T47D (cell line): ENCODE results near the gene RIPOR3.

Experiments
- DNase-seq, 2 experiments: peaks; one replicate each; pipeline versions ENCODE4 v3.0.0 to v3.0.0-alpha.2; 2011 to 2012; ENCODE audit warnings: low read depth in 1 of 2, low spot score in 1 of 2
- JUND ChIP-seq: IDR thresholded peaks from 2 replicates; pipeline ENCODE4 v1.6.1; 2012; ENCODE audit warnings: low read depth
- in situ Hi-C: cut with HindIII; loops from 2 replicates; pipeline ENCODE4 v1.10.0; 2016; ENCODE audit warnings: low sequenced_read_pairs, low pct_unique_long_range_greater_than_20kb

RIPOR3 gene

DNA sequence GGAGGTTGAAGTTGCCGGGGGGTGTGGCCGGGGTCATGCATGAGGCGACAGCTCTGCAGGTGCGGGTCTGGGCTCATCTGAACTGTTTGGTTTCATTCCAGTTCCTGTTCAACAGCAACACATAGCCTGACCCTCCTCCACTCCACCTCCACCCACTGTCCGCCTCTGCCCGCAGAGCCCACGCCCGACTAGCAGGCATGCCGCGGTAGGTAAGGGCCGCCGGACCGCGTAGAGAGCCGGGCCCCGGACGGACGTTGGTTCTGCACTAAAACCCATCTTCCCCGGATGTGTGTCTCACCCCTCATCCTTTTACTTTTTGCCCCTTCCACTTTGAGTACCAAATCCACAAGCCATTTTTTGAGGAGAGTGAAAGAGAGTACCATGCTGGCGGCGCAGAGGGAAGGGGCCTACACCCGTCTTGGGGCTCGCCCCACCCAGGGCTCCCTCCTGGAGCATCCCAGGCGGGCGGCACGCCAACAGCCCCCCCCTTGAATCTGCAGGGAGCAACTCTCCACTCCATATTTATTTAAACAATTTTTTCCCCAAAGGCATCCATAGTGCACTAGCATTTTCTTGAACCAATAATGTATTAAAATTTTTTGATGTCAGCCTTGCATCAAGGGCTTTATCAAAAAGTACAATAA lies 108.6 kb downstream of the RIPOR3 start:
- no peak for DNase-seq
- in situ Hi-C loops: no loop called here
- TF ChIP-seq JUND: no peak

DNA sequence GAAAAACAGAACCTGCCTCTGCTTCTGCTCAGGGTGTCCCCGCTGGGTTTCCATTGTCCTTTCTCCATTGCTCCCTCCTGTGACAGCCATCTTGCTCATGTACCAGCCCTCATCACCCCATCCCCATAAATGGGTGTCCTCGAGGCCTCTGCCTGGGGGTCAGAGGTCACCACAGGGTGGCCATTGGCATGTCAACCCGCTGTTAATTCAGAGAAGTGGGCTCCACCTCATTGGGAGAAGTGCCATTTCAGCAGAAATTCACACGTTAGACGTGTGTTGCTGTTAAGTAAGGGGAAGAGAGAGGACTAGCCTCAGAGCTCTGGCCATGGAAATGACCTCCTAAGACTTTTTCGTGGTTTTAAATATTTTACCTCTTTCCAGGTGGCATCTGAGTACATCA lies 109.2 kb downstream of the RIPOR3 start:
- TF ChIP-seq JUND: no peak
- DNase-seq: no peak
- in situ Hi-C loops: no loop called here

DNA sequence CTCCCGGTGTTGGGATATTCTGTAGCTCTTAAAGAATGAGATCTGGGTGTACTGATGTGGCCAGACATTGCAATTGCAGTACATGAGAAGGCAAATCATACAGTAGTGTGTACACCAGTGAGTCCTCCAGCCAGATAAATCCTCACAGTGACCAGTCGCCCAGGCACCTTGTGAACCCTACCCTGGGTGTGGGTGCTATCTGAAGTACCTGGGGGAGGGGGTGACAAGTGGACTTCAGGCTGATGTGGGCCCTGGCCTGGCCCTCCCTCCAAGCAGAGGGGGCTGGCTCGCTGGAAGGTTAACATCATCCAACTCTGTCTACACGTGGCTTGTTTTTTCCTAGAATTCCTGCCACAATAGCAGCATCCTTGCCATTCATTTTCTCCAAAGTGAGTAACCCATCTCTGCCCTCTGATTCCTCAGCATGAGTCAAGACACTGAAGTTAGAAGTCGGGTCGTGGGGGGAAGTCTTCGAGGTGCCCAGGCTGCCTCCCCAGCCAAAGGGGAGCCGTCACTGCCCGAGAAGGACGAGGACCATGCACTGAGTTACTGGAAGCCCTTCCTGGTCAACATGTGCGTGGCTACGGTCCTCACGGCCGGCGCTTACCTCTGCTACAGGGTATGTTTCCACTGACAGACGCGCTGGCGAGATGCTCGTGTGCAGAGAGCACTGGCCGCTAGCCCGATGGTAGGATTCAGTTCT lies 110.3 kb downstream of the RIPOR3 start:
- in situ Hi-C loops: no loop called here
- TF ChIP-seq JUND: no peak

DNA sequence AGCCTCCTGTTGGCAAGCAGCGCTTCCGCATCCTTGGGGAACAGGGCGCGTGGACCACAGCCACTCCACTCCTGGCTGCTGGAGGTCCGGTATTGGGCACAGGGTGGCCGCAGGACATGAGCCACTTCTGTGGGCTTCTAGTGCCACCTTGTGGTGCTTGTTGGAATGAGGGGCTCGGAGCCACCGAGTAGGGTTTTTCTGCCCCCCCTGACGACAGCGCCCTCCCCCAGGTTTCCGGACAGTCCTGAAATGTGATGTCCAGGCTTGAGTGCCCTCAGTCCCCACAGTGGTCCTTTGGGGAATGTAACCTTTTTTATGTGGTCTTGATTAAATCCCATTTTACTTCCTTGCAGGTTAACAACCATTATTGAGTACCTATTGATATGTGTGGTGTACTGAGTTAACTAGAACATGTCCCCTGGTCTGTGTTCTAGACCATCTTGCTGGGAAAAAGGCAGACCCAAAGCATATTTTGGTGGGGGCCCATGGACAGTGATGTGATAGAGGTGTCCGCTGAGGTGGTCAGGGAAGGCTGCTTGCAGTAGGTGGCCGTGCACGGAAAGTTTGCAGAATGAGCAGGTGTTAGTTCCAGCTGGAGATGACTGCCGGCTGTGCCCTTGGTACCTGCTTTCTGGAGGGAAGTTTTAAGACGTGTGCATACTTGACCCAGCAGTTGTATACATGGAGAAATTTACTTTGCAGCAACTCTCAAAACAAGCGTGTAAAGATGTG lies 111.2 kb downstream of the RIPOR3 start:
- DNase-seq: peak; percentile 80 to 86
- in situ Hi-C loops: no loop called here

More for the DNA sequence above, 110.3 kb downstream of the RIPOR3 start:
- DNase-seq: no peak

DNA sequence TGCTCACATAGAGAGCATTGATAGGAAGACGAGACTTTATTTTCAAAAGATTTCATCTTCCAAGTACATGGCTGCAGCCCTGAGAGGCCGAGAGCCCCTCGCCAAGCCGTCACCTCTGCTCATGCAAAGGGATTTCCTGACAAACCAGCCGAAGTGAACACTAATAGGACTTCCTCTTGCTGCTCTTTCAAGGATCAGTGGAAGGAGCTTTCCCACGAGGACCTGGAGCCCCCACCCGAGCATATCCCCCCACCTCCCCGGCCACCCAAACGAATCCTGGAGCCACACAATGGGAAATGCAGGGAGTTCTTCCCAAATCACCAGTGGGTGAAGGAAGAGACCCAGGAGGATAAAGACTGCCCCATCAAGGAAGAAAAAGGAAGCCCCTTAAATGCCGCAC lies 111.8 kb downstream of the RIPOR3 start:
- in situ Hi-C loops: no loop called here
- no peak for TF ChIP-seq JUND
- no peak for DNase-seq

More for the DNA sequence above, 111.2 kb downstream of the RIPOR3 start:
- TF ChIP-seq JUND: no peak

DNA sequence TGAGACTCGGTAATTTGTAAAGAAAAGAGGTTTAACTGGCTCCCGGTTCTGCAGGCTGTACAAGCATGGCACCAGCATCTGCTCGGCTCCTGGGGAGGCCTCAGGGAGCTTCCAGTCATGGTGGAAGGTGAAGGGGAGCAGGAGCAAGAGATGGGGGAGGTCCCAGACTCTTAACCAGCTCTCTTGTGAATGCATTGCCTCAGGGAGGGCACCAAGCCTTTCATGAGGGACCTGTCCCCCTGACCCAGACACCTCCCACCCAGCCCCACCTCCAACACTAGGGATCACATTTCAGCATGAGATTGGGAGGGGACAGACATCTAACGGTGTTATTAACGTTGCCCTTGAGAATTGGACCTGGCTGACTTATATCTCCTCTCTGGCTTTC lies 112.6 kb downstream of the RIPOR3 start:
- no peak for DNase-seq
- no peak for TF ChIP-seq JUND
- in situ Hi-C loops: no loop called here

DNA sequence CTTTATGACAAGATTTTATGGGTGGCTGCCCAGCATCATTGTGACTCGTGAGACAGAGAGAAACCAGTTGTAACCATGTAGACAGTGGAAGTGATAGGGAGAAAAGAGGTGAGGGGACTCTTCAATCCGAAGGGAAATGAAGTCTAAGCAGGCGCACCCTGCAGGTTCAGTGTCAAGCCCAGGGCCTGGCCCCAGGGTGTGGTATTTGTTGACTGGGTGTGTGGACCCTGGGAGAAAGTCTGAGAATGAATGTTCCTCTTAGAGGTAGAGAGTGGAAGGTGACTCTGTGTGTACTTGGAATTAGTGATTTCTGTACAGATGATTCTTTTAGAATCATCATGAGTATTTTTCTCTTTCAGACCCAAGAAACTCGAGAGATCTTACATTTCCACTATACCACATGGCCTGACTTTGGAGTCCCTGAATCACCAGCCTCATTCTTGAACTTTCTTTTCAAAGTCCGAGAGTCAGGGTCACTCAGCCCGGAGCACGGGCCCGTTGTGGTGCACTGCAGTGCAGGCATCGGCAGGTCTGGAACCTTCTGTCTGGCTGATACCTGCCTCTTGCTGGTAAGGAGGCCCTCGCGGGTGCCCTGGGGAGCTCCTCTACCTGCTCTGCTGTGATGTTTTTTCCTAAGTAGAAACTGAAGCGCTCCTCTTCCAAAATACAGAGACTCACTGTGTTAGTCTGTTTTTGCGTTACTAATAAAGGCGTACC lies 113.1 kb downstream of the RIPOR3 start:
- no peak for DNase-seq
- in situ Hi-C loops: no loop called here
- no peak for TF ChIP-seq JUND

DNA sequence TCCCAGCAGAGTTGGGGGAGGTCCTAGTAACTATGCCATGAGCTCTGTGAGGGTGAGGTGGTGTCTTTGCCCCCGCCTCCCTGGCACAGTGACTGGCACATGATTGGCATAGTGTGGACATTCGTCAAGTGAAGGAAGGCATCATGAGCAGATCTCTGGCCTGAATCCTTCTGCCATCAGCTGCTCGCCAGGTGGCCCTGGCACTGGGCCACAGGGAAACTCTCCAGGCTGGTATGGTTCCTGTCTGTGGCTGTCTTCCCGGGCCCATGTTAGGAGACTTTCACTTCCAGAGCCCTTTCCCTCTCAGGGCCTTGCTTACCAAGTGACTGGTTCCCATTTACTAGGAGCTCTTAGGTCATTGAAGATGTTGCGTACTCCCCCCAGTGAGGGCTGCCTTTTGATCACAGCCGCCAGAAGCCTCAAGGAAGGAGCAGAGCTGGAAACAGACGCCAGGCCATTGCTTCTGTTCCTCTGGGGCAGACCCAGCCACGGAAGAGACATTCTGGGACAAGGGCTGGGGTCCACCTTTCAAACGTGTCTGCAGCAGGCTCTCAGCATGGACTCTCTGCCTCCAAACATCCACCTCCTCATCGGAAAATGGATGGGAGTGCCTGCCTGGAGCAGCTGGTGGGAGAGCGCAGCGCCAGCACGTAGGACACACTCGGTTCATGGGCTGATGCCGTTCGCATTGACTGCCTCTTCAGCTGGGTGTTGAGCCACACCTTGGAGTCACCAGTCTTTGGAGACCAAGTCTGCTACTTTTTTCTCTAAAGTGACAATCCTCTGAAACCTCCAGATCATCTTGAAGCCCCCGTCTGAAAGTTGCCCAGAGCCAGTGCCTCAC lies 113.9 kb downstream of the RIPOR3 start:
- TF ChIP-seq JUND: no peak
- DNase-seq: peak; percentile 68 to 84
- in situ Hi-C loops: no loop called here

DNA sequence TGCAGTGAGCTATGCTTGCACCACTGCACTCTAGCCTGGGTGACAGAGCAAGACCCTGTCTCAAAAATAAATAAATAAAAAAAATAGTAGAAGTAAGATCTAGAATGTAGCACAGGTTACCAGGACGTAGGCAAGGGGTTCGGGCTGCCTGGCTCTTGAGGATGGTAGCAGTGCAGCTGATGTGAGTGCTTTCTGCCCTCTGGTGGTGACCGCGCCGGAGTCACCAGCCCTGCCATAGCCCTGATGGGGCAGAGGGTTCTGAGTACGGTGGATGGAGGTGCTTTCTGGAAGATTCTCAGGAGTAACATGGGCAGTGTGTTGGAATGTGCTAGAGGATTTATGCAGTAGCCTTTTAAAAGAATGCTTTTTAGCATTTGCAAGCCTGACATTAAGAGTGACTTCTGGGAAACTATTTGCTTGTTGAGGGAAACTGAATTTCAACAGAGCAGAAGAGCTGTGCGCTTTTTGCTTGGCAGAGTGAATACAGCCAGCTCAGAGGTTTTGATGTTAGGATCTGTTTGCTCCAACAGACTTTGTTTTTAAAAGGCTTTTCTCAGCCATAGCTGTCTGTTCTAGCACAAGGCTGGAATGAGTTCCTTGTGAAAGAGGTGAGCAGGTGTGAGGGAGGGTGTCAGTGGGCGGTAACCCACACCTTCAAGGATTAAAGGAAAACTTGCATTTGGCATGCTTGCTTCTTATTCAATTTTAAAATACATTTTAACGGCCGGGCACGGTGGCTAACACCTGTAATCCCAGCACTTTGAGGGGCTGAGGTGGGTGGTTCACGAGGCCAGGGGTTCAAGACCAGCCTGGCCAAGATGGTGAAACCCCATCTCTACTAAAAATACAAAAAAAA lies 115.2 kb downstream of the RIPOR3 start:
- TF ChIP-seq JUND: no peak
- in situ Hi-C loops: no loop called here
- DNase-seq: peak; percentile 80 to 84

DNA sequence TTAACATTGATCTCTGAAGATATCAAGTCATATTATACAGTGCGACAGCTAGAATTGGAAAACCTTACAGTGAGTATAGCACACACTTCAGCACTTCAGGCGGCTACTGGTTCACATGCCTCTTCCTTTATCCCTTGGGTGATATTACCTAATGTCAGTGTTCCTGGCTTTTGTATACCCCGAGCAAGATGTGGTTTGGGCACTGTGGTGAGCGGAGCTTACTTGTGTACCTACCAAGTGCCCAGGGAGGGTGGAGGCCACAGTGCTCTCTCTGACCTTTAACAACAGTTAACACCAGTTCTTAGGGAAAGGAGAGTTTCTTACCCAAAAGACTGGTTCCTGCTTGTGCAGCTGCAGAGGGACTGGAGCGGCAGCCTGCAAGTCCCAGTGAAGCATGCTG lies 116.8 kb downstream of the RIPOR3 start:
- in situ Hi-C loops: no loop called here
- DNase-seq: no peak
- TF ChIP-seq JUND: no peak

DNA sequence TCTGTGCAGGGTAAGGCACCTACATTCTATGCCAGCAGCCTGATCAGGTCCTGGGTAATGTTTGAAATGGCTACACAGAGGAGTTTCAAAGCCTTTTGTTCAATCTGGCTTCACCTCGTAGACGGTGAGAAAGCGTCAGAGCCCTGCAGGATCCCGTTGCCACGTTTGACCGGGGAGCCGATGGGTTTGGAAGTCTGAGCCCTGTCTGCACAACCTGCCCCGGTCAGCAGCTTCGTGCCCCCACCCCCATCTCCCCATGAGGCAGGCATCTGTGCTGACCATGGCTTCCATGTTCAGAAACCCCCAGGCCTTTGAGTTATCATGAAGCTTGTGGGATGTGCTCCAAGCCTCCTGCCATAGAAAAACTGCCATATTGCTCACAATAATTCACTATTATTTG lies 117.2 kb downstream of the RIPOR3 start:
- no peak for TF ChIP-seq JUND
- DNase-seq: no peak
- in situ Hi-C loops: no loop called here
